Measurements from ENCODE around the gene IL22RA1.

Gene IL22RA1

DNA sequence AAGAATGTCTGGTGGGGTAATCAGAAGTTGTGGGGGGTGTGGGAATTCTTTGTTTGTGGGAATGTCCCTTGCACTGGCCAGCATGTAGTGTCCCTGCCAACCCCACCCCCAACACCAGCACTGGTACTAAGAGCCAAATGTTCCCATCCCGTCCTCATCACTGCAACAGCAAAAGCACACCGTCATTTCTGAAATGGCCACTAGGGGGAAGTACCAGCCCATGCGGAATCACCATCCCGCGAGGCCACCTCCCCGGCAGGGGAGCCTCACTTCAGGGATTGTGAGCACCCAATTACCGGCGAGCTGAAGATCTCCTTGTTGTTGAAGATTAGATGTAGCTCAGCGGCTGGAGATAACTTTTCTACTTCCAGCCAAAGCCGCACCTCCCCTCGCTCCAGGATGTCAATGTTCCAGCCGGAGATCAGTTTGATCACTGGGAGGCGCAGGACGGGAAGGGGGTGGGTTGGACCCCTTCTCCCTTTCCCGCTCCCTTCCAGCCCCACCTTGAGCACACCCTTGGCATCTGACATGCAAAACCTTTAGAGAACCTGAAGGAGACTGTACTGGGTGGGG is 72.0 kb downstream of the IL22RA1 start:
- DNase-seq, result peak; percentile 37

DNA sequence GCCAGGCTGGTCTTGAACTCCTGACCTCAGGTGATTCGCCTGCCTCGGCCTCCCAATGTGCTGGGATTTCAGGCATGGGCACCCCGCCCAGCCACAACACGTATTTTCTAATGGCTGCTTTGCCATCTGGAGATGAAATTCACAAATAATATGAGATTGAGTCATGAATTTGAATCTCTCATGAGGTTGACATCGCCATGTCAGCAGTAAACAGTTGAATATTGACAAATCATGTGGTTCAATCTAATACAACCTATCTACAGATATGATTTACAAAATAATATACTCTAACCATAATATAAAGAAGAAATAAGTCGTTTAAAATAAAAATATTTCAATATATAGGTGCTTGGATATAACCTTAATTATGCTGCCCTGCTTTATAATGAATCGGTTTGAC is 73.1 kb downstream of the IL22RA1 start:
- no peak for DNase-seq
